ENCODE results near the gene CFAP20DC.

- TF ChIP-seq CTCF (IDR thresholded peaks at IDR 0.05; ENCODE audit: low read depth, low read length) (no peak), POLR2A (IDR thresholded peaks at IDR 0.05; ENCODE audit: extremely low read depth, insufficient read length) (no peak), MYC (IDR thresholded peaks at IDR 0.05; ENCODE audit: low read depth, low read length) (no peak)
These were observed 248.9 kb downstream of the CFAP20DC start for GRCh38 chr3:58800940-58801339.
